Measurements from ENCODE around the gene KIAA0825.

DNA sequence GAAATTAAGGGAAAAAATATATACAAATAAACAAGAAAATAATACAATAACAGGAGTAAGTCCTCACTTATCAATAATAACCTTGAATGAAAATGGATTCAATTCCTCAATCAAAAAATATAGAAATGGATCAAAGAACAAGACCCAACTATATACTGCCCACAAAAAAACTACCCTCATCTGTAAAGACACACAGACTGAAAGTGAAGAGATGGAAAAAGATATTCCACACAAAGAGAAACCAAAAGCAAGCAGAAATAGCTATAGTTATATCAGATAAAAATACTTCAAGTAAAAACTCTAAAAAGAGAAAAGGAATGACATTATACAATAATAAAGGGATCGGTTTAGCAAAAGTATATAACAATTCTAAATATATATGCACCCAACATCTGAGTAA is 66.5 kb downstream of the KIAA0825 start:
- TF ChIP-seq, protein P1, sequence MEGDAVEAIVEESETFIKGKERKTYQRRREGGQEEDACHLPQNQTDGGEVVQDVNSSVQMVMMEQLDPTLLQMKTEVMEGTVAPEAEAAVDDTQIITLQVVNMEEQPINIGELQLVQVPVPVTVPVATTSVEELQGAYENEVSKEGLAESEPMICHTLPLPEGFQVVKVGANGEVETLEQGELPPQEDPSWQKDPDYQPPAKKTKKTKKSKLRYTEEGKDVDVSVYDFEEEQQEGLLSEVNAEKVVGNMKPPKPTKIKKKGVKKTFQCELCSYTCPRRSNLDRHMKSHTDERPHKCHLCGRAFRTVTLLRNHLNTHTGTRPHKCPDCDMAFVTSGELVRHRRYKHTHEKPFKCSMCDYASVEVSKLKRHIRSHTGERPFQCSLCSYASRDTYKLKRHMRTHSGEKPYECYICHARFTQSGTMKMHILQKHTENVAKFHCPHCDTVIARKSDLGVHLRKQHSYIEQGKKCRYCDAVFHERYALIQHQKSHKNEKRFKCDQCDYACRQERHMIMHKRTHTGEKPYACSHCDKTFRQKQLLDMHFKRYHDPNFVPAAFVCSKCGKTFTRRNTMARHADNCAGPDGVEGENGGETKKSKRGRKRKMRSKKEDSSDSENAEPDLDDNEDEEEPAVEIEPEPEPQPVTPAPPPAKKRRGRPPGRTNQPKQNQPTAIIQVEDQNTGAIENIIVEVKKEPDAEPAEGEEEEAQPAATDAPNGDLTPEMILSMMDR (IDR thresholded peaks at IDR 0.05) = no peak
- TF ChIP-seq POLR2A (IDR thresholded peaks at IDR 0.05) = no peak

Data from Peyer's patch (tissue), 4 donors.